ENCODE data around the gene METTL5.

GRCh38 chr2:169797601-169798000, 27.1 kb downstream of the METTL5 start:
- TF ChIP-seq CTCF (IDR thresholded peaks at IDR 0.05) (no peak), POLR2A (IDR thresholded peaks at IDR 0.05) (no peak)

Measured in Peyer's patch (tissue), 4 donors.